ENCODE data around the gene MISP3. TPM values are rescaled to one million over a fixed set of nuclear protein-coding genes. Genes with fewer than 3 reads are reported as not detected.

Gene MISP3
- polyA plus RNA-seq, 1 donor (not counting 4 experiments of a cell fraction or from before 2014, with no cell fraction given) = 0.79 TPM

GRCh38 chr19:14093117-14093823, 20.7 kb downstream of the MISP3 start:
- DNase-seq (ENCODE audit: low read depth, low spot score) = no peak
- dilution Hi-C loops (cut with MboI; ENCODE audit: extremely low pct_ligation_motif_present, low sequenced_read_pairs) = no loop called here
- H4K20me1 ChIP-seq (ENCODE audit: control insufficient read depth, extremely low read depth, insufficient read depth, low read length) = no peaks in the 10 kb centered on the region
- H3K27me3 ChIP-seq (ENCODE audit: control insufficient read depth, extremely low read depth, insufficient read depth, low read length) = no peaks in the 10 kb centered on the region
- no peak for FAIRE-seq
- H3K36me3 ChIP-seq (ENCODE audit: control insufficient read depth in 2 of 2, extremely low read depth in 1 of 2, insufficient read depth in 2 of 2, low read length in 2 of 2) = peaks cover 15% of the 10 kb centered on the region in 2 experiments
- no peaks in the 10 kb centered on the region for H3K9me1 ChIP-seq (ENCODE audit: control insufficient read depth, extremely low read depth, insufficient read depth, low read length)
- no peak overlapping the region for H3K4me2 ChIP-seq (ENCODE audit: control insufficient read depth, extremely low read depth, insufficient read depth, low read depth, low read length)
- no peak overlapping the region for H3K27ac ChIP-seq (ENCODE audit: control insufficient read depth, insufficient read depth, low read length)
- no peak overlapping the region for H3K4me3 ChIP-seq (ENCODE audit: control insufficient read depth in 2 of 3, extremely low read depth in 1 of 3, insufficient read depth in 2 of 3, low read depth in 1 of 3, low read length in 3 of 3)
- no peak for TF ChIP-seq EZH2 (IDR thresholded peaks at IDR 0.05; ENCODE audit: low read length)
- no peak for TF ChIP-seq CTCF (optimal IDR thresholded peaks at IDR 0.05 in 1 of 3, IDR thresholded peaks at IDR 0.05 in 1 of 3, conservative IDR thresholded peaks at IDR 0.05 in 1 of 3; ENCODE audit: extremely low read depth in 1 of 3, insufficient read depth in 2 of 3, low read length in 3 of 3)
- H3K9ac ChIP-seq (ENCODE audit: control insufficient read depth, extremely low read depth, insufficient read depth, low read length) = no peak overlapping the region
- H3K79me2 ChIP-seq (ENCODE audit: control insufficient read depth, insufficient read depth, low read length) = no peaks in the 10 kb centered on the region
- no peaks in the 10 kb centered on the region for H3K4me1 ChIP-seq (ENCODE audit: control insufficient read depth, extremely low read depth, insufficient read depth, low read length)
- peaks cover 5% of the 10 kb centered on the region for H3K9me3 ChIP-seq (ENCODE audit: control insufficient read depth, low read depth, low read length)
- H2AFZ ChIP-seq (ENCODE audit: control insufficient read depth, low read length) = no peak overlapping the region

- DNase-seq (ENCODE audit: low read depth, low spot score) = no peak
- Histone ChIP-seq H3K9ac (ENCODE audit: control insufficient read depth, extremely low read depth, insufficient read depth, low read length) (no peak overlapping the region), H3K4me2 (ENCODE audit: control insufficient read depth, extremely low read depth, insufficient read depth, low read depth, low read length) (no peak overlapping the region), H3K36me3 (ENCODE audit: control insufficient read depth in 2 of 2, extremely low read depth in 1 of 2, insufficient read depth in 2 of 2, low read length in 2 of 2) (peaks cover 10 to 13% of the 10 kb centered on the region in 2 experiments), H3K9me1 (ENCODE audit: control insufficient read depth, extremely low read depth, insufficient read depth, low read length) (no peaks in the 10 kb centered on the region), H3K4me3 (ENCODE audit: control insufficient read depth in 2 of 3, extremely low read depth in 1 of 3, insufficient read depth in 2 of 3, low read depth in 1 of 3, low read length in 3 of 3) (no peak overlapping the region), H4K20me1 (ENCODE audit: control insufficient read depth, extremely low read depth, insufficient read depth, low read length) (no peaks in the 10 kb centered on the region), H3K27me3 (ENCODE audit: control insufficient read depth, extremely low read depth, insufficient read depth, low read length) (no peaks in the 10 kb centered on the region), H2AFZ (ENCODE audit: control insufficient read depth, low read length) (no peak overlapping the region), H3K79me2 (ENCODE audit: control insufficient read depth, insufficient read depth, low read length) (no peaks in the 10 kb centered on the region), H3K27ac (ENCODE audit: control insufficient read depth, insufficient read depth, low read length) (no peak overlapping the region), H3K9me3 (ENCODE audit: control insufficient read depth, low read depth, low read length) (peaks cover 5% of the 10 kb centered on the region), H3K4me1 (ENCODE audit: control insufficient read depth, extremely low read depth, insufficient read depth, low read length) (no peaks in the 10 kb centered on the region)
- no peak for TF ChIP-seq EZH2 (IDR thresholded peaks at IDR 0.05; ENCODE audit: low read length)
- no peak for TF ChIP-seq CTCF (optimal IDR thresholded peaks at IDR 0.05 in 1 of 3, IDR thresholded peaks at IDR 0.05 in 1 of 3, conservative IDR thresholded peaks at IDR 0.05 in 1 of 3; ENCODE audit: extremely low read depth in 1 of 3, insufficient read depth in 2 of 3, low read length in 3 of 3)
- FAIRE-seq = no peak
- dilution Hi-C loops (cut with MboI; ENCODE audit: extremely low pct_ligation_motif_present, low sequenced_read_pairs) = no loop called here
These were observed 22.3 kb downstream of the MISP3 start for GRCh38 chr19:14094854-14095253.
